K562 (cell line): ENCODE measurements around the gene ZNF219. TPM values are rescaled to one million over a fixed set of nuclear protein-coding genes. Genes with fewer than 3 reads are reported as not detected.

ENCODE experiments used
- ATAC-seq: fragments of 200-7000 bp; cut with Tn5 transposase; 3 replicates; pipeline ENCODE4 v1.9.1; 2020; ENCODE audit warnings: moderate library complexity
- BruUV-seq: library from RNA; stranded (reverse); fragments of 400-500 nt; replicated peaks from 2 replicates; lab custom pipeline; 2021; lab: Mats Ljungman, UMichigan
- CTCF ChIA-PET: fragments of 300-600 bp; formaldehyde crosslinking; extraction: SDS; loops from one replicate; lab custom pipeline; 2021; ENCODE audit warnings: low intra/inter-chr PET ratio; lab: Yijun Ruan, JAX
- POLR2A ChIA-PET: fragments of 300-600, 350-650 bp; sonication (Branson Sonifier 250); formaldehyde crosslinking; extraction: SDS; loops from one replicate; lab custom pipeline; 2021; ENCODE audit warnings: antibody characterized with exemption, inconsistent platforms; lab: Yijun Ruan, JAX
- DNase-seq, 4 experiments: peaks; one replicate each; pipeline versions ENCODE4 v3.0.0 to v3.0.0-alpha.2; 2011 to 2018; ENCODE audit warnings: low spot score in 3 of 4, mixed read lengths in 3 of 4; ENCODE audit errors: extremely low read depth in 1 of 4
- FAIRE-seq: peaks from 2 replicates; lab custom pipeline; 2011; peaks lifted over from hg19 to GRCh38; lab: Jason Lieb, UNC
- H2AFZ ChIP-seq: 2 replicates; pipeline ENCODE4 v1.6.0; 2011; ENCODE audit warnings: low read depth, low read length, control low read depth, inconsistent platforms
- H3K27ac ChIP-seq: fragments of 200-600 bp; 3 replicates; pipeline ENCODE4 v1.8.0; 2011; ENCODE audit warnings: low read depth, mild to moderate bottlenecking, control low read depth, inconsistent platforms, low read length, moderate library complexity, mixed read lengths; ENCODE audit errors: extremely low read depth
- H3K27me3 ChIP-seq, 2 experiments: fragments of 300-600 bp in 1 of 2; 2 replicates in 1 of 2; 3 replicates in 1 of 2; pipeline versions ENCODE4 v1.6.0 to v1.8.0; 2011; ENCODE audit warnings: inconsistent platforms in 2 of 2, low read length in 2 of 2, mild to moderate bottlenecking in 1 of 2, mixed read lengths in 1 of 2, moderate library complexity in 1 of 2; ENCODE audit not compliant: control insufficient read depth in 2 of 2, insufficient read depth in 2 of 2
- H3K36me3 ChIP-seq: fragments of 300-600 bp; 3 replicates; pipeline ENCODE4 v1.8.0; 2011; ENCODE audit warnings: mild to moderate bottlenecking, low read length, inconsistent platforms; ENCODE audit not compliant: control insufficient read depth, insufficient read depth
- H3K4me1 ChIP-seq, 2 experiments: fragments of 200-600 bp in 1 of 2; replicated peaks in 1 of 2; 2 replicates in 1 of 2; 3 replicates in 1 of 2; pipeline versions ENCODE4 v1.5.1 to v1.8.0; 2011; ENCODE audit warnings: inconsistent platforms in 2 of 2, low read length in 2 of 2, mild to moderate bottlenecking in 1 of 2, mixed read lengths in 1 of 2, moderate library complexity in 1 of 2; ENCODE audit not compliant: control insufficient read depth in 2 of 2, insufficient read depth in 2 of 2
- H3K4me2 ChIP-seq: 2 replicates; pipeline ENCODE4 v1.6.1; 2011; ENCODE audit warnings: low read length, control low read depth, inconsistent platforms, mixed read lengths; ENCODE audit not compliant: insufficient read depth
- H3K4me3 ChIP-seq: fragments of 200-600 bp; sonication (generic), shearing (Covaris generic); 2 replicates; pipeline ENCODE4 v1.5.1; 2016; ENCODE audit warnings: control low read depth, inconsistent platforms
- H3K79me2 ChIP-seq: fragments of 200-600 bp; 3 replicates; pipeline ENCODE4 v1.8.0; 2011; ENCODE audit warnings: low read length, inconsistent platforms; ENCODE audit not compliant: control insufficient read depth, insufficient read depth
- H3K9ac ChIP-seq, 2 experiments: 2 replicates each; pipeline versions ENCODE4 v1.6.0 to v1.6.1; 2011; ENCODE audit warnings: low read depth in 2 of 2, low read length in 2 of 2, control low read depth in 1 of 2, inconsistent platforms in 1 of 2, mild to moderate bottlenecking in 1 of 2, mixed read lengths in 1 of 2; ENCODE audit not compliant: insufficient read depth in 1 of 2
- H3K9me1 ChIP-seq: one replicate; pipeline ENCODE4 v1.6.0; 2011; ENCODE audit warnings: inconsistent platforms, mild to moderate bottlenecking, low read length, moderate library complexity; ENCODE audit not compliant: control insufficient read depth, insufficient read depth
- H3K9me3 ChIP-seq: replicated peaks from 2 replicates; pipeline ENCODE4 v1.5.1; 2011; ENCODE audit warnings: low read depth, low read length, inconsistent platforms; ENCODE audit not compliant: control insufficient read depth, insufficient read depth
- H4K20me1 ChIP-seq: replicated peaks from 2 replicates; pipeline ENCODE4 v1.6.1; 2011; ENCODE audit warnings: low read length, inconsistent platforms, mixed read lengths; ENCODE audit not compliant: control insufficient read depth, insufficient read depth
- ASH1L ChIP-seq: fragments of 450-650 bp; IDR thresholded peaks from 2 replicates; pipeline ENCODE4 v1.6.1; 2018; ENCODE audit warnings: borderline replicate concordance, mild to moderate bottlenecking, low read depth; ENCODE audit not compliant: partially characterized antibody
- EP400 ChIP-seq: fragments of 450-650 bp; IDR thresholded peaks from 2 replicates; pipeline ENCODE4 v1.6.1; 2017; ENCODE audit warnings: antibody characterized with exemption, mild to moderate bottlenecking, moderate library complexity
- GATAD2B ChIP-seq: fragments of 450-650 bp; IDR thresholded peaks from 2 replicates; pipeline ENCODE4 v1.6.1; 2017; ENCODE audit warnings: mild to moderate bottlenecking, borderline replicate concordance
- NFIX ChIP-seq: fragments of 250-450 bp; sonication (Bioruptor Pico); IDR thresholded peaks from 2 replicates; pipeline ENCODE4 v1.4.0; 2020; ENCODE audit warnings: low read depth, mild to moderate bottlenecking, moderate library complexity
- PCBP1 ChIP-seq: fragments of 200-400 bp; formaldehyde crosslinking; IDR thresholded peaks from 2 replicates; pipeline ENCODE4 v1.6.1; 2018; ENCODE audit warnings: mild to moderate bottlenecking, low read depth, low read length; ENCODE audit not compliant: poor library complexity, severe bottlenecking
- SAFB2 ChIP-seq: fragments of 200-400 bp; formaldehyde crosslinking; IDR thresholded peaks from 2 replicates; pipeline ENCODE4 v1.6.1; 2018; ENCODE audit warnings: borderline replicate concordance, low read length, low read depth, moderate library complexity; ENCODE audit not compliant: severe bottlenecking
- U2AF2 ChIP-seq: fragments of 200-400 bp; formaldehyde crosslinking; optimal IDR thresholded peaks from 2 replicates; pipeline ENCODE3; 2017; ENCODE audit warnings: low read depth, mild to moderate bottlenecking, low read length
- ZBTB40 ChIP-seq, 2 experiments: fragments of 450-650 bp in 1 of 2; sonication (generic) in 1 of 2; formaldehyde crosslinking in 1 of 2; IDR thresholded peaks; 2 replicates each; pipeline versions ENCODE4 v1.7.1 to v1.9.0; 2016 to 2022; ENCODE audit warnings: inconsistent platforms in 1 of 2, mild to moderate bottlenecking in 1 of 2, missing genetic modification reagents in 1 of 2
- ZNF184 ChIP-seq: sonication (generic); formaldehyde crosslinking; IDR thresholded peaks from 2 replicates; pipeline ENCODE4 v1.5.0; 2020; ENCODE audit warnings: missing genetic modification reagents
- ZNF57 ChIP-seq: fragments of 450-650 bp; formaldehyde crosslinking; IDR thresholded peaks from 2 replicates; pipeline ENCODE4 v1.4.0; 2020; ENCODE audit warnings: mild to moderate bottlenecking, moderate library complexity
- WGBS: fragments of 100-300 bp; shearing (Covaris generic); methylation state at CpG from one replicate; pipeline ENCODE4 v1.1.6; 2016; ENCODE audit warnings: low coverage, mixed read lengths; ENCODE audit not compliant: insufficient coverage; ENCODE audit errors: missing lambda C conversion rate; 5-methylcytosine and 5-hydroxymethylcytosine counted together
- in situ Hi-C: fragments of 300-500 bp; cut with MboI; formaldehyde crosslinking; loops from 4 replicates; pipeline ENCODE4 v1.15.0; 2018; ENCODE audit warnings: inconsistent platforms, mixed read lengths
- intact Hi-C: fragments of 100-400 bp; cut with micrococcal nuclease; formaldehyde crosslinking; loops from 2 replicates; pipeline ENCODE4 v1.14.2; 2022
- polyA plus RNA-seq, 8 experiments: library from polyadenylated mRNA; depleted of rRNA in 4 of 8; stranded (reverse) in 5 of 8; unstranded in 3 of 8; fragments of >200 nt; fragmentation: Nextera tagmentation in 2 of 8; fragmentation: Illumina TruSeq in 1 of 8; extraction: Ambion mirVana in 2 of 8; extraction: Trizol in 1 of 8; gene quantifications; 2 replicates each; pipeline versions ENCODE4 v1.2.1 to v1.2.3, GENCODE V29; 2011 to 2014; ENCODE audit warnings: inconsistent platforms in 1 of 8, missing spikeins in 1 of 8
- total RNA-seq, 7 experiments: library from RNA; depleted of rRNA in 6 of 7; stranded (reverse); fragments of >200 nt in 6 of 7; fragmentation: Illumina TruSeq in 2 of 7; extraction: Trizol in 2 of 7; gene quantifications; 2 replicates each; pipeline versions ENCODE4 v1.2.1 to v1.2.3, GENCODE V29; 2011 to 2021; ENCODE audit warnings: low replicate concordance in 1 of 7
- TF ChIP-seq, protein P1 (sequence below): sonication (generic); formaldehyde crosslinking; IDR thresholded peaks from 2 replicates; pipeline ENCODE4 v1.8.1; 2023; ENCODE audit warnings: mild to moderate bottlenecking, missing genetic modification reagents

The ZNF219 gene
- total and polyA plus RNA-seq, 9 of the 15 experiments (the other 6 are each of a cell fraction or from before 2014, with no cell fraction given) = 0.29 to 10.6 (median 2.8) TPM

- no peaks in the 10 kb centered on the region for H3K9me1 ChIP-seq
- ChIA-PET POLR2A (interaction anchor here (0.7 to 1.3 kb wide), 6 partner anchors 14 to 210 kb away, joined by 3 to 8 read pairs (median 3); no protein-coding TSS in a partner anchor), CTCF (interaction anchor here (0.6 to 5.3 kb wide), 4 partner anchors 13 to 91 kb away, joined by 3 to 54 read pairs (median 8); partner anchors contain the start of gene ARHGEF40)
- peak overlapping the region; percentile 87 for H3K4me2 ChIP-seq
- H3K27me3 ChIP-seq = no peaks in the 10 kb centered on the region
- H3K9me3 ChIP-seq = no peaks in the 10 kb centered on the region
- no peak for FAIRE-seq
- H4K20me1 ChIP-seq = no peaks in the 10 kb centered on the region
- 86% methylated on average over 6 of the region's 8 CpGs for WGBS
- no TSS peak for BruUV-seq
- in situ Hi-C loops (no loop called here), intact Hi-C loops (no loop called here)
- no peak overlapping the region for H3K4me3 ChIP-seq
- peak overlapping the region in 1 of 2 experiments; percentile 92; a peak in 1 of 4 replicates for H3K9ac ChIP-seq
- H3K79me2 ChIP-seq = 0 out of 3 replicates have a peak, but pooled peaks cover 6% of the 10 kb centered on the region
- no peaks in the 10 kb centered on the region for H3K36me3 ChIP-seq
- peaks cover 46 to 58% of the 10 kb centered on the region in 2 experiments for H3K4me1 ChIP-seq
- DNase-seq = no peak
- ATAC-seq = no peak
- peak overlapping the region; percentile 96 for H3K27ac ChIP-seq
- peak overlapping the region; percentile 16; the same call in 1 of the 2 replicates for H2AFZ ChIP-seq
- no peak for TF ChIP-seq ZNF184 (CRISPR knock-in tag)
- no peak for TF ChIP-seq ZNF57 (CRISPR knock-in tag)
- no peak for TF ChIP-seq EP400
- TF ChIP-seq ZBTB40 (IDR thresholded peaks at IDR 0.05) = no peak
- no peak for TF ChIP-seq ZBTB40 (CRISPR knock-in tag; IDR thresholded peaks at IDR 0.05)
- no peak for TF ChIP-seq SAFB2
- TF ChIP-seq GATAD2B = no peak
- TF ChIP-seq PCBP1 = no peak
- no peak for TF ChIP-seq NFIX (CRISPR knock-in tag)
- no peak for TF ChIP-seq ASH1L
- no peak for TF ChIP-seq U2AF2
- TF ChIP-seq, protein P1, sequence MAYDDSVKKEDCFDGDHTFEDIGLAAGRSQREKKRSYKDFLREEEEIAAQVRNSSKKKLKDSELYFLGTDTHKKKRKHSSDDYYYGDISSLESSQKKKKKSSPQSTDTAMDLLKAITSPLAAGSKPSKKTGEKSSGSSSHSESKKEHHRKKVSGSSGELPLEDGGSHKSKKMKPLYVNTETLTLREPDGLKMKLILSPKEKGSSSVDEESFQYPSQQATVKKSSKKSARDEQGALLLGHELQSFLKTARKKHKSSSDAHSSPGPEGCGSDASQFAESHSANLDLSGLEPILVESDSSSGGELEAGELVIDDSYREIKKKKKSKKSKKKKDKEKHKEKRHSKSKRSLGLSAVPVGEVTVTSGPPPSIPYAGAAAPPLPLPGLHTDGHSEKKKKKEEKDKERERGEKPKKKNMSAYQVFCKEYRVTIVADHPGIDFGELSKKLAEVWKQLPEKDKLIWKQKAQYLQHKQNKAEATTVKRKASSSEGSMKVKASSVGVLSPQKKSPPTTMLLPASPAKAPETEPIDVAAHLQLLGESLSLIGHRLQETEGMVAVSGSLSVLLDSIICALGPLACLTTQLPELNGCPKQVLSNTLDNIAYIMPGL (CRISPR knock-in tag) = no peak
Measured at GRCh38 chr14:21105095-21105494, 6.6 kb upstream of the ZNF219 start.
